ENCODE measurements around the gene SFT2D3.

The SFT2D3 gene

GRCh38 chr2:127718271-127718670 is 17.0 kb downstream of the SFT2D3 start:
- Histone ChIP-seq H3K36me3 (ENCODE audit: control insufficient read depth, low read length) (peaks cover 89% of the 10 kb centered on the region), H3K9me2 (replicated peaks; ENCODE audit: control insufficient read depth, low read length) (no peaks in the 10 kb centered on the region), H3K4me3 (ENCODE audit: low read length) (no peak overlapping the region), H3K9me3 (ENCODE audit: control insufficient read depth, insufficient read depth, low read length) (no peaks in the 10 kb centered on the region), H3K27me3 (ENCODE audit: control insufficient read depth, low read length) (no peaks in the 10 kb centered on the region), H4K20me1 (ENCODE audit: control insufficient read depth, insufficient read depth, low read depth, low read length) (no peaks in the 10 kb centered on the region), H3K79me2 (ENCODE audit: control insufficient read depth, low read length) (no peaks in the 10 kb centered on the region), H3K4me2 (ENCODE audit: low read length) (no peak overlapping the region), H3K4me1 (ENCODE audit: control insufficient read depth, low read length) (no peaks in the 10 kb centered on the region), H3K27ac (ENCODE audit: low read depth, low read length) (no peak overlapping the region), H3F3A (ENCODE audit: control insufficient read depth, insufficient read depth) (peaks cover 4% of the 10 kb centered on the region; the same call in 1 of the 2 replicates)
- TF ChIP-seq EZH2phosphoT487 (IDR thresholded peaks at IDR 0.05; ENCODE audit: borderline replicate concordance, low read length), result no peak
- TF ChIP-seq, protein P1, sequence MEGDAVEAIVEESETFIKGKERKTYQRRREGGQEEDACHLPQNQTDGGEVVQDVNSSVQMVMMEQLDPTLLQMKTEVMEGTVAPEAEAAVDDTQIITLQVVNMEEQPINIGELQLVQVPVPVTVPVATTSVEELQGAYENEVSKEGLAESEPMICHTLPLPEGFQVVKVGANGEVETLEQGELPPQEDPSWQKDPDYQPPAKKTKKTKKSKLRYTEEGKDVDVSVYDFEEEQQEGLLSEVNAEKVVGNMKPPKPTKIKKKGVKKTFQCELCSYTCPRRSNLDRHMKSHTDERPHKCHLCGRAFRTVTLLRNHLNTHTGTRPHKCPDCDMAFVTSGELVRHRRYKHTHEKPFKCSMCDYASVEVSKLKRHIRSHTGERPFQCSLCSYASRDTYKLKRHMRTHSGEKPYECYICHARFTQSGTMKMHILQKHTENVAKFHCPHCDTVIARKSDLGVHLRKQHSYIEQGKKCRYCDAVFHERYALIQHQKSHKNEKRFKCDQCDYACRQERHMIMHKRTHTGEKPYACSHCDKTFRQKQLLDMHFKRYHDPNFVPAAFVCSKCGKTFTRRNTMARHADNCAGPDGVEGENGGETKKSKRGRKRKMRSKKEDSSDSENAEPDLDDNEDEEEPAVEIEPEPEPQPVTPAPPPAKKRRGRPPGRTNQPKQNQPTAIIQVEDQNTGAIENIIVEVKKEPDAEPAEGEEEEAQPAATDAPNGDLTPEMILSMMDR (IDR thresholded peaks at IDR 0.05; ENCODE audit: low read depth, low read length, poor library complexity, severe bottlenecking), result no peak

DNA sequence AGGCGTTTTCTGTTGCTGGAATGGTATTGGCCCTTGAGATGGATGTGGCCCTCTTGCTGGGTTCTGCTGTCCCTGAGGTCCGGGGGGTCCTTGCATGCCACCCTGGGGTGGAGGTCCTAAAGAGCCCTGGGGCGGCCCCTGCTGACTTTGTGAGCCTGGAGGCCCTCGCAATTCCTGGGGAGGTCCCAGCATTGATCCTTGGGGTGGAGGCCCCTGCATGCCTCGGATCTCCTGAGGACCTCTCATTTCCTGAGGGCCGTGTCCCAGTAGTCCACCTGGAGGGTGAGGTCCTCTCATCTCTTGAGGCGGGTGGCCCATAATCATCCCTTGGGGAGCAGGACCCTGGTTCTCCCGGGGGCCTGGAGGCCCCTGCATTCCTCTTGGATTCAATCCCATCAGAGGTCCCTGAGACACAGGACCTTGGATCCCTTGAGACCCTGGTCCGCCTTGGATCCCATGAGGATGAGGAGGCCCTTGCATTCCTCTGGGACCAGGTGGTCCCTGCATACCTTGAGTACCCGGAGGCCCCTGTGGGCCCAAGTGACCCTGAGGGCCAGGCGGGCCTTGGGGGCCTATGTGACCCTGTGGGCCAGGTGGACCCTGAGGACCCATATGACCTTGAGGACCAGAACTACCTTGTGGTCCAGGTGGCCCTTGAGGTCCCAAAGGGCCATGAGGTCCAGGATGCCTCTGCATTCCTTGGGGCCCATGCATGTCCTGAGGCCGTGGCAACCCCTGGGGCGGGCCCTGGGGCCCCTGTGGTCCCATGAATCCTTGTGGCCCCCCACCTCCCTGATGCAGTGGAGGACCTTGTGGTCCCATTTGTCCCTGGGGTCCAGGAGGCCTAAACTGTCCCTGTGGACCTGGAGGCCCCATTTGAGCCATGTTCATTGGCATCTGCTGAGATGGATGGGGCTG is 18.3 kb downstream of the SFT2D3 start:
- H3K4me1 ChIP-seq (ENCODE audit: control insufficient read depth, low read length), result no peaks in the 10 kb centered on the region
- no peaks in the 10 kb centered on the region for H3K27me3 ChIP-seq (ENCODE audit: control insufficient read depth, low read length)
- TF ChIP-seq, protein P1 (IDR thresholded peaks at IDR 0.05; ENCODE audit: low read depth, low read length, poor library complexity, severe bottlenecking), result no peak
- no peak for TF ChIP-seq EZH2phosphoT487 (IDR thresholded peaks at IDR 0.05; ENCODE audit: borderline replicate concordance, low read length)
- H4K20me1 ChIP-seq (ENCODE audit: control insufficient read depth, insufficient read depth, low read depth, low read length), result no peaks in the 10 kb centered on the region
- H3K4me2 ChIP-seq (ENCODE audit: low read length), result no peak overlapping the region
- H3K9me2 ChIP-seq (replicated peaks; ENCODE audit: control insufficient read depth, low read length), result no peaks in the 10 kb centered on the region
- H3K27ac ChIP-seq (ENCODE audit: low read depth, low read length), result no peak overlapping the region
- peaks cover 4% of the 10 kb centered on the region; the same call in 1 of the 2 replicates for H3F3A ChIP-seq (ENCODE audit: control insufficient read depth, insufficient read depth)
- H3K4me3 ChIP-seq (ENCODE audit: low read length), result no peak overlapping the region
- H3K79me2 ChIP-seq (ENCODE audit: control insufficient read depth, low read length), result no peaks in the 10 kb centered on the region
- H3K36me3 ChIP-seq (ENCODE audit: control insufficient read depth, low read length), result peaks cover 84% of the 10 kb centered on the region
- no peaks in the 10 kb centered on the region for H3K9me3 ChIP-seq (ENCODE audit: control insufficient read depth, insufficient read depth, low read length)

- Histone ChIP-seq H3F3A (ENCODE audit: control insufficient read depth, insufficient read depth) (peaks cover 4% of the 10 kb centered on the region; the same call in 1 of the 2 replicates), H3K4me1 (ENCODE audit: control insufficient read depth, low read length) (no peaks in the 10 kb centered on the region), H3K36me3 (ENCODE audit: control insufficient read depth, low read length) (peaks cover 87% of the 10 kb centered on the region), H3K9me3 (ENCODE audit: control insufficient read depth, insufficient read depth, low read length) (no peaks in the 10 kb centered on the region), H4K20me1 (ENCODE audit: control insufficient read depth, insufficient read depth, low read depth, low read length) (no peaks in the 10 kb centered on the region), H3K9me2 (replicated peaks; ENCODE audit: control insufficient read depth, low read length) (no peaks in the 10 kb centered on the region), H3K27me3 (ENCODE audit: control insufficient read depth, low read length) (no peaks in the 10 kb centered on the region), H3K4me3 (ENCODE audit: low read length) (no peak overlapping the region), H3K79me2 (ENCODE audit: control insufficient read depth, low read length) (no peaks in the 10 kb centered on the region), H3K27ac (ENCODE audit: low read depth, low read length) (no peak overlapping the region), H3K4me2 (ENCODE audit: low read length) (no peak overlapping the region)
- TF ChIP-seq, protein P1 (IDR thresholded peaks at IDR 0.05; ENCODE audit: low read depth, low read length, poor library complexity, severe bottlenecking), result no peak
- TF ChIP-seq EZH2phosphoT487 (IDR thresholded peaks at IDR 0.05; ENCODE audit: borderline replicate concordance, low read length), result no peak
Observed at GRCh38 chr2:127721311-127721977, 20.1 kb downstream of the SFT2D3 start.
